K562 (cell line): ENCODE measurements around the gene ITPRIPL2. TPM values are rescaled to one million over a fixed set of nuclear protein-coding genes. Genes with fewer than 3 reads are reported as not detected.

Source experiments
- ATAC-seq: fragments of 200-7000 bp; cut with Tn5 transposase; 3 replicates; pipeline ENCODE4 v1.9.1; 2020; ENCODE audit warnings: moderate library complexity
- BruUV-seq: library from RNA; stranded (reverse); fragments of 400-500 nt; replicated peaks from 2 replicates; lab custom pipeline; 2021; lab: Mats Ljungman, UMichigan
- CTCF ChIA-PET: fragments of 300-600 bp; formaldehyde crosslinking; extraction: SDS; loops from one replicate; lab custom pipeline; 2021; ENCODE audit warnings: low intra/inter-chr PET ratio; lab: Yijun Ruan, JAX
- POLR2A ChIA-PET: fragments of 300-600, 350-650 bp; sonication (Branson Sonifier 250); formaldehyde crosslinking; extraction: SDS; loops from one replicate; lab custom pipeline; 2021; ENCODE audit warnings: antibody characterized with exemption, inconsistent platforms; lab: Yijun Ruan, JAX
- DNase-seq, 4 experiments: peaks; one replicate each; pipeline versions ENCODE4 v3.0.0 to v3.0.0-alpha.2; 2011 to 2018; ENCODE audit warnings: low spot score in 3 of 4, mixed read lengths in 3 of 4; ENCODE audit errors: extremely low read depth in 1 of 4
- FAIRE-seq: peaks from 2 replicates; lab custom pipeline; 2011; peaks lifted over from hg19 to GRCh38; lab: Jason Lieb, UNC
- H2AFZ ChIP-seq: 2 replicates; pipeline ENCODE4 v1.6.0; 2011; ENCODE audit warnings: low read depth, low read length, control low read depth, inconsistent platforms
- H3K27ac ChIP-seq: fragments of 200-600 bp; 3 replicates; pipeline ENCODE4 v1.8.0; 2011; ENCODE audit warnings: low read depth, mild to moderate bottlenecking, control low read depth, inconsistent platforms, low read length, moderate library complexity, mixed read lengths; ENCODE audit errors: extremely low read depth
- H3K27me3 ChIP-seq, 2 experiments: fragments of 300-600 bp in 1 of 2; 2 replicates in 1 of 2; 3 replicates in 1 of 2; pipeline versions ENCODE4 v1.6.0 to v1.8.0; 2011; ENCODE audit warnings: inconsistent platforms in 2 of 2, low read length in 2 of 2, mild to moderate bottlenecking in 1 of 2, mixed read lengths in 1 of 2, moderate library complexity in 1 of 2; ENCODE audit not compliant: control insufficient read depth in 2 of 2, insufficient read depth in 2 of 2
- H3K36me3 ChIP-seq: fragments of 300-600 bp; 3 replicates; pipeline ENCODE4 v1.8.0; 2011; ENCODE audit warnings: mild to moderate bottlenecking, low read length, inconsistent platforms; ENCODE audit not compliant: control insufficient read depth, insufficient read depth
- H3K4me1 ChIP-seq, 2 experiments: fragments of 200-600 bp in 1 of 2; replicated peaks in 1 of 2; 2 replicates in 1 of 2; 3 replicates in 1 of 2; pipeline versions ENCODE4 v1.5.1 to v1.8.0; 2011; ENCODE audit warnings: inconsistent platforms in 2 of 2, low read length in 2 of 2, mild to moderate bottlenecking in 1 of 2, mixed read lengths in 1 of 2, moderate library complexity in 1 of 2; ENCODE audit not compliant: control insufficient read depth in 2 of 2, insufficient read depth in 2 of 2
- H3K4me2 ChIP-seq: 2 replicates; pipeline ENCODE4 v1.6.1; 2011; ENCODE audit warnings: low read length, control low read depth, inconsistent platforms, mixed read lengths; ENCODE audit not compliant: insufficient read depth
- H3K4me3 ChIP-seq: fragments of 200-600 bp; sonication (generic), shearing (Covaris generic); 2 replicates; pipeline ENCODE4 v1.5.1; 2016; ENCODE audit warnings: control low read depth, inconsistent platforms
- H3K79me2 ChIP-seq: fragments of 200-600 bp; 3 replicates; pipeline ENCODE4 v1.8.0; 2011; ENCODE audit warnings: low read length, inconsistent platforms; ENCODE audit not compliant: control insufficient read depth, insufficient read depth
- H3K9ac ChIP-seq, 2 experiments: 2 replicates each; pipeline versions ENCODE4 v1.6.0 to v1.6.1; 2011; ENCODE audit warnings: low read depth in 2 of 2, low read length in 2 of 2, control low read depth in 1 of 2, inconsistent platforms in 1 of 2, mild to moderate bottlenecking in 1 of 2, mixed read lengths in 1 of 2; ENCODE audit not compliant: insufficient read depth in 1 of 2
- H3K9me1 ChIP-seq: one replicate; pipeline ENCODE4 v1.6.0; 2011; ENCODE audit warnings: inconsistent platforms, mild to moderate bottlenecking, low read length, moderate library complexity; ENCODE audit not compliant: control insufficient read depth, insufficient read depth
- H3K9me3 ChIP-seq: replicated peaks from 2 replicates; pipeline ENCODE4 v1.5.1; 2011; ENCODE audit warnings: low read depth, low read length, inconsistent platforms; ENCODE audit not compliant: control insufficient read depth, insufficient read depth
- H4K20me1 ChIP-seq: replicated peaks from 2 replicates; pipeline ENCODE4 v1.6.1; 2011; ENCODE audit warnings: low read length, inconsistent platforms, mixed read lengths; ENCODE audit not compliant: control insufficient read depth, insufficient read depth
- ARID3B ChIP-seq: fragments of 250-450 bp; sonication (Bioruptor Pico); IDR thresholded peaks from 2 replicates; pipeline ENCODE4 v1.4.0; 2020; ENCODE audit warnings: borderline replicate concordance
- ATF7 ChIP-seq: fragments of 450-650 bp; IDR thresholded peaks from 2 replicates; pipeline ENCODE4 v1.7.1; 2014; ENCODE audit warnings: mild to moderate bottlenecking, moderate library complexity
- CXXC5 ChIP-seq: fragments of 250-450 bp; sonication (Bioruptor Pico); IDR thresholded peaks from 2 replicates; pipeline ENCODE4 v1.8.0; 2022; ENCODE audit warnings: inconsistent platforms, mild to moderate bottlenecking, moderate library complexity
- EGR1 ChIP-seq: fragments of 450-650 bp; conservative IDR thresholded peaks from 2 replicates; pipeline ENCODE4 v1.6.1; 2017; ENCODE audit warnings: mild to moderate bottlenecking
- HDAC1 ChIP-seq, 2 experiments: fragments of 450-650 bp; IDR thresholded peaks; 2 replicates each; pipeline ENCODE4 v1.6.1; 2016 to 2017; ENCODE audit warnings: inconsistent platforms in 1 of 2, mild to moderate bottlenecking in 1 of 2, moderate library complexity in 1 of 2
- IRF9 ChIP-seq: fragments of 450-650 bp; IDR thresholded peaks from 2 replicates; pipeline ENCODE4 v1.6.1; 2016; ENCODE audit warnings: missing biosample characterization, missing genetic modification characterization
- NFE2 ChIP-seq: IDR thresholded peaks from 2 replicates; pipeline ENCODE4 v1.6.1; 2014; ENCODE audit warnings: antibody characterized with exemption, low read depth
- TCF3 ChIP-seq: sonication (generic); formaldehyde crosslinking; IDR thresholded peaks from 2 replicates; pipeline ENCODE4 v1.4.0; 2020; ENCODE audit warnings: mild to moderate bottlenecking, missing genetic modification reagents
- TEAD2 ChIP-seq: fragments of 450-650 bp; IDR thresholded peaks from 2 replicates; pipeline ENCODE4 v1.6.1; 2016; ENCODE audit warnings: missing genetic modification characterization, control low read depth, missing compliant biosample characterization
- TOE1 ChIP-seq, 2 experiments: fragments of 450-650 bp in 1 of 2; sonication (generic) in 1 of 2; formaldehyde crosslinking in 1 of 2; IDR thresholded peaks; 2 replicates each; pipeline versions ENCODE4 v1.7.1 to v1.8.0; 2016 to 2022; ENCODE audit warnings: borderline replicate concordance in 2 of 2, mild to moderate bottlenecking in 2 of 2, antibody characterized with exemption in 1 of 2, inconsistent platforms in 1 of 2, low read depth in 1 of 2, missing genetic modification reagents in 1 of 2, moderate library complexity in 1 of 2
- TRIM28 ChIP-seq: fragments of 450-650 bp; IDR thresholded peaks from 2 replicates; pipeline ENCODE4 v1.6.1; 2017
- XRCC5 ChIP-seq: fragments of 200-400 bp; formaldehyde crosslinking; IDR thresholded peaks from 2 replicates; pipeline ENCODE4 v1.6.1; 2017; ENCODE audit warnings: low read depth, mild to moderate bottlenecking, low read length
- ZMIZ1 ChIP-seq, 2 experiments: fragments of 150-350 bp in 1 of 2; IDR thresholded peaks; 2 replicates each; pipeline ENCODE4 v1.6.1; 2012 to 2016; ENCODE audit warnings: low read depth in 2 of 2, low read length in 2 of 2, mild to moderate bottlenecking in 1 of 2, moderate library complexity in 1 of 2
- ZNF263 ChIP-seq: sonication (generic); formaldehyde crosslinking; IDR thresholded peaks from 2 replicates; pipeline ENCODE4 v1.8.0; 2022; ENCODE audit warnings: mild to moderate bottlenecking, missing genetic modification reagents, borderline replicate concordance
- WGBS: fragments of 100-300 bp; shearing (Covaris generic); methylation state at CpG from one replicate; pipeline ENCODE4 v1.1.6; 2016; ENCODE audit warnings: low coverage, mixed read lengths; ENCODE audit not compliant: insufficient coverage; ENCODE audit errors: missing lambda C conversion rate; 5-methylcytosine and 5-hydroxymethylcytosine counted together
- in situ Hi-C: fragments of 300-500 bp; cut with MboI; formaldehyde crosslinking; loops from 4 replicates; pipeline ENCODE4 v1.15.0; 2018; ENCODE audit warnings: inconsistent platforms, mixed read lengths
- intact Hi-C: fragments of 100-400 bp; cut with micrococcal nuclease; formaldehyde crosslinking; loops from 2 replicates; pipeline ENCODE4 v1.14.2; 2022
- polyA plus RNA-seq, 8 experiments: library from polyadenylated mRNA; depleted of rRNA in 4 of 8; stranded (reverse) in 5 of 8; unstranded in 3 of 8; fragments of >200 nt; fragmentation: Nextera tagmentation in 2 of 8; fragmentation: Illumina TruSeq in 1 of 8; extraction: Ambion mirVana in 2 of 8; extraction: Trizol in 1 of 8; gene quantifications; 2 replicates each; pipeline versions ENCODE4 v1.2.1 to v1.2.3, GENCODE V29; 2011 to 2014; ENCODE audit warnings: inconsistent platforms in 1 of 8, missing spikeins in 1 of 8
- total RNA-seq, 7 experiments: library from RNA; depleted of rRNA in 6 of 7; stranded (reverse); fragments of >200 nt in 6 of 7; fragmentation: Illumina TruSeq in 2 of 7; extraction: Trizol in 2 of 7; gene quantifications; 2 replicates each; pipeline versions ENCODE4 v1.2.1 to v1.2.3, GENCODE V29; 2011 to 2021; ENCODE audit warnings: low replicate concordance in 1 of 7

ITPRIPL2 gene
- total and polyA plus RNA-seq, 9 of the 15 experiments (the other 6 are each of a cell fraction or from before 2014, with no cell fraction given): 0.04 to 2.2 (median 0.58) TPM

- H2AFZ ChIP-seq: peak within 1 kb of the TSS; percentile 97
- POLR2A ChIA-PET: interaction anchor here (0.7 to 1.7 kb wide), 8 partner anchors 9 to 267 kb away, joined by 3 to 7 read pairs (median 3); partner anchors contain the start of gene ARL6IP1
- H3K9ac ChIP-seq: peak within 1 kb of the TSS; percentile 84 to 93
- H3K9me1 ChIP-seq: no peaks in the 10 kb centered on the region
- BruUV-seq: TSS peak; percentile 74
- H3K9me3 ChIP-seq: peaks cover 3% of the 10 kb centered on the region; the same call in 1 of the 2 replicates
- peak within 1 kb of the TSS; percentile 50 for H3K4me3 ChIP-seq
- under 1% methylated on average over 66 of the region's 68 CpGs for WGBS
- H3K79me2 ChIP-seq: peaks cover 6% of the 10 kb centered on the region; the same call in 1 of the 3 replicates
- DNase-seq (peak; percentile 98 to 100 (median 99)), ATAC-seq (peak; percentile 95), FAIRE-seq (peak; percentile 98)
- peaks cover 9% of the 10 kb centered on the region; the same call in 2 of the 3 replicates for H3K36me3 ChIP-seq
- CTCF ChIA-PET: no interaction called here
- no peaks in the 10 kb centered on the region for H3K27me3 ChIP-seq
- peak within 1 kb of the TSS; percentile 91 for H3K4me2 ChIP-seq
- no peaks in the 10 kb centered on the region for H4K20me1 ChIP-seq
- in situ Hi-C loops (no loop called here), intact Hi-C loops (no loop called here)
- H3K4me1 ChIP-seq: peaks cover 0 to 3% of the 10 kb centered on the region in 2 experiments; a peak in 1 of 5 replicates
- H3K27ac ChIP-seq: peak within 1 kb of the TSS; percentile 87
- peak in 1 of 2 experiments; percentile 68; a peak in 2 of 4 replicates for TF ChIP-seq HDAC1 (IDR thresholded peaks at IDR 0.05)
- peak; percentile 98 for TF ChIP-seq CXXC5
- no peak for TF ChIP-seq ARID3B (CRISPR knock-in tag)
- TF ChIP-seq EGR1: peak; percentile 86
- TF ChIP-seq TEAD2 (tag): no peak
- peak; percentile 98 for TF ChIP-seq ATF7
- TF ChIP-seq NFE2: no peak
- TF ChIP-seq TRIM28: no peak
- TF ChIP-seq ZNF263: peak; percentile 27; the same call in 1 of the 2 replicates
- peak; percentile 66; the same call in 1 of the 2 replicates for TF ChIP-seq IRF9 (tag)
- 0 out of 2 replicates have a peak, but pooled peaks have one; percentile 15 for TF ChIP-seq XRCC5
- no peak; a peak in 1 of 4 replicates for TF ChIP-seq ZMIZ1 (IDR thresholded peaks at IDR 0.05; ENCODE audit: low read depth in 2 of 2, low read length in 2 of 2)
- peak; percentile 82 for TF ChIP-seq TOE1 (IDR thresholded peaks at IDR 0.05; ENCODE audit: borderline replicate concordance)
- no peak for TF ChIP-seq TOE1 (CRISPR knock-in tag; IDR thresholded peaks at IDR 0.05; ENCODE audit: borderline replicate concordance, low read depth)
- no peak; the same call in 1 of the 2 replicates for TF ChIP-seq TCF3 (CRISPR knock-in tag)
Observed at GRCh38 chr16:19067349-19068236, 46.2 kb upstream of the ITPRIPL2 start, which contains the start of gene COQ7. Gene COQ7 (plus strand): TSS chr16:19067614. CDS start chr16:19067665, 51 bp downstream.
